ENCODE data around the gene ONECUT2.

Gene ONECUT2

GRCh38 chr18:57427429-57428201 lies 7.6 kb upstream of the ONECUT2 start:
- peak overlapping the region; percentile 32 for H3K4me3 Mint-ChIP-seq
- peaks cover 2% of the 10 kb centered on the region for H3K9me3 Mint-ChIP-seq
- no peak overlapping the region for H3K27ac Mint-ChIP-seq
- no peak for ATAC-seq (ENCODE audit: low read depth)
- H3K36me3 Mint-ChIP-seq = no peaks in the 10 kb centered on the region
- H3K27me3 Mint-ChIP-seq = peaks cover 11% of the 10 kb centered on the region
- no peaks in the 10 kb centered on the region for H3K4me1 Mint-ChIP-seq
- peak in 1 of 2 donors; percentile 10 for DNase-seq (ENCODE audit: low spot score in 2 of 2)

DNA sequence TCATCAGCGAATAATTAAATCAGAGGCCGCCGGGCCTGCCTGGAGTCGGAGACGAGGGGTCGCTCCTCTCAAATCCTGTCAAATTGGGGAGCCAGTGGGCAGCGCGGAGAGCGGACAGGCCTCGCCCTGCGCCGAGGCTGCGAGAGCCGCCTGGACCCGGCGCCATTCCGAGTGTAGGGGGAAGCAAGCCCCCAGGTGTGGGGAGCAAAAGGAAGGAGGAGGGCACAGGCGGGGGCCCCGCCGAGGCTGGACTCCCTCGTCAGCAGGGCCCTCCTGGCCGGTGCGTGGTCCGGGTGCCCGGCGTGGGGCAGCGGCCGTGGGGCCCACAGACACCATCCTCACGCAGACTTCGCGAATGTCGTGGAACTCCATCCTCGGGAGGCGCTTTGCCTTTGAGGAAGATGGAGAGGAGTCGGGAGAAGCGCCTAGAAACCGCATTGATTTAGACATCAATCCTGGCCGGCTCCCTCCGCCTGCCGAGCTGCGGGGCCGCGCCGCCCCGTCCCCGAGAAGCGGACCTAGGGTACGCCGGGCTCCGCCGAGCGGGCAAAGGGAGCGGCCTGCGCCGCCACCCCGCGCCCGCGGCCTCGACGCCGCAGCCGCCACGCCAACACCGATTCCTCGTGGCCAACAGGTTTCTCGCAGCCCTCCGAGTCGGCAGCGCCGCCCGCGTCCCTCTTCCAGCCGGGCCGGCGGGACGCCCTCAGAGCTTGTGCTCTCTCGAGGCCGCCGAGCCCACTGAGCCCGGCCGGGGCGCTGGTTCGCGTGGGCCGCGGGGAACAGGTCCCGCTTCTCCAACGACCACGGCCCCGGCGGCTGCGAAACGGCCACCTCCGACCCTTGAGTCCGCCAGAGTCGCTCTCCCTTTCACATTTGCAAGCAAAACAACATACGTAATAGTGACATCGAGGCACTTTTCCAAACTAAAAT lies 6.7 kb upstream of the ONECUT2 start:
- Mint-ChIP-seq H3K27ac (no peak overlapping the region), H3K4me1 (peaks cover 2% of the 10 kb centered on the region), H3K27me3 (peaks cover 11% of the 10 kb centered on the region), H3K9me3 (peaks cover 2% of the 10 kb centered on the region), H3K36me3 (no peaks in the 10 kb centered on the region), H3K4me3 (no peak overlapping the region)
- DNase-seq (ENCODE audit: low spot score in 2 of 2) (peak in 1 of 2 donors; percentile 15), ATAC-seq (ENCODE audit: low read depth) (no peak)

DNA sequence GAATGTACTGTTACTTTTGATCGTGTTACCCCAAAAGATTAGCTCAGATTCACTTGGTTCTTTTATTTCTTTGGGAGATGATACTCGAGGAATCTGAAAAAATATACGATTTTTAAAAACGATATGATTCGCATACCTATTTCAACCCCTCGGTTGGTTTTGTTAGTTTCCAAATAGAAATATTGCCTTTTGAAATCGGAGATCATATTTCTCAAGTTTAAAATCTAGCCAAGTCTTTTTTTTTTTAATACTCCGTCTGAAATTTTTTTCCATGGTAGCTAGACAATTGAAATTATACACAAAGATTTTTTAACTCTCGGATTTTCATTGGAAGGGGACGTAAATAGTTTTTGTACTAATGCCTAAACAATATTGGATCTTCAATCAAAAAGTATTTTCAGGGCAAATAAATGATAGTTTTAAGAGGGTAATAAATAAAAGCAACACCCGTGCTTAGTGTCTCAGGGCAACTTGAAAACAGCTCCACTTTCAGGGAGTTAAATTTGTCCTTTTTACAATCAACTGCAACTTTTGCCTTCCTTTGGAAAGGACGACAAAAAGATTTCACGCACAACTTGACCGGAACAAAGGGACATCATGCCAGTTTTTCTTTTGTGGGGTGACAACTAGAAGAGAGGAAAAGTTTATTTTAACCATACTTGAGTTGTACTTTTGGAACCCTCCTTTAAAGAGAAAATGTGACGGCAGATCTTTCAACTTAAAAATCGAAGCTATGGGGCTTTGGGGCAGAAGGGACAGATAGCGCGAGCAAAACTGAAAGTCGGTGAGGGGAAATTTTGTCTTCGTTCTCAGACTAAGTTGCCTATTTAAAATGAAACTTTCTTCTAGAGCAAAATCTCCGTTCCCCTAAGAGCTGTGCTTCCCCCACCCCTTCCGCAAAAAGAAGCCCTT lies 5.8 kb upstream of the ONECUT2 start:
- Mint-ChIP-seq H3K4me3 (no peak overlapping the region), H3K27me3 (peaks cover 12% of the 10 kb centered on the region), H3K4me1 (peaks cover 4% of the 10 kb centered on the region), H3K27ac (no peak overlapping the region), H3K9me3 (peaks cover 2% of the 10 kb centered on the region), H3K36me3 (no peaks in the 10 kb centered on the region)
- DNase-seq (ENCODE audit: low spot score in 2 of 2) (no peak), ATAC-seq (ENCODE audit: low read depth) (no peak)

- no peak overlapping the region for H3K4me3 Mint-ChIP-seq
- H3K4me1 Mint-ChIP-seq = peaks cover 4% of the 10 kb centered on the region
- H3K27ac Mint-ChIP-seq = no peak overlapping the region
- peaks cover 13% of the 10 kb centered on the region for H3K27me3 Mint-ChIP-seq
- DNase-seq (ENCODE audit: low spot score in 2 of 2) (peak in 1 of 2 donors; percentile 15), ATAC-seq (ENCODE audit: low read depth) (no peak)
- peaks cover under 1% of the 10 kb centered on the region for H3K9me3 Mint-ChIP-seq
- H3K36me3 Mint-ChIP-seq = no peaks in the 10 kb centered on the region
Measured at GRCh38 chr18:57430079-57431001, 4.8 kb upstream of the ONECUT2 start.

DNA sequence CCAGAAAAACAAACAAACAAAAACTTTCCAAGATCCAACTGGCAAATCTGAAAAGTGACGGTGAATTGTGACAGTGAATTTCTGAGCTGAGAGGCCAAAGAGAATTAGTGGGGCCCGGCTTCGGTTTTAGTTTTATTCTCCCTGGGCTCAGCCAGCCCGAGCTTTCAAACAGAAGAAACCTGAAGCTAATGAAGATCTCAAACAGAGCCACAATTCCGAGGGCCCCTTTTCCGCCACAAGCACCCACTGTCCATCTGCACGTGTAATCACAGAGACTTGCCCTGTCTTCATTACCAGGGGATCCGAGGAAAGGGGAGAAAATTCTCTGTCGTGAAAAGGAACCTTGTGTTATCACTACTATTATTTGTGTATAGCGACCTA lies 4.2 kb upstream of the ONECUT2 start:
- Mint-ChIP-seq H3K36me3 (no peaks in the 10 kb centered on the region), H3K27ac (no peak overlapping the region), H3K27me3 (peaks cover 15% of the 10 kb centered on the region), H3K4me1 (peaks cover 5% of the 10 kb centered on the region), H3K9me3 (no peaks in the 10 kb centered on the region), H3K4me3 (no peak overlapping the region)
- ATAC-seq (ENCODE audit: low read depth) (no peak), DNase-seq (ENCODE audit: low spot score in 2 of 2) (no peak)

DNA sequence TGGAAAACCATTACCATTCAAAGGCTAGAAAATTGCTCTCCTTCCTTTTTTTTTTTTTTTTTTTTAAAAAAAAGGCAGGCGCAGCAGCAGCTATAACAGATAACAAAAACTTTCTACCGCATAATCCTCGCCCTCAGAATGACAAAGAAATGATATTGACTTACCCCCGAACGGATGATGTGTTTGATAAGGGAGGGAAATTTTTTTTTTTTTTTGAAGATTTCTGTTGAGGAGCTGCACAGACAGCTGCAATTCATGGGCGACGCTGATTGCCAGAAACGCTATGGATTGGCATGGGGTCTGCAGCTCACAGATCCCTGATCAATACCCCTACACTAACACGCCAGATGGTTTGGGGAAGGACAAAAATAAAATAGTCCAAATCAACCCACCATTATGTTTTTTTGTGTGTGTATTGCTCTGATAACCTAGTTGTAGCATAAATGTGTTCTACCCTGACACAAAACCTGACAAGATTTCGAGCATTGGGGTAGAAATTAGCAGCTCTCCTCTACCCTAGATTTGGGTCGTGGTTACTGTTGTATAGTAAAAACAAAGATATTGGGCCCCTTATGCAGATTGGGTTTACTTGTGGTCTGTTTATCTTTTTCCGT lies 3.6 kb upstream of the ONECUT2 start:
- H3K27me3 Mint-ChIP-seq = peaks cover 20% of the 10 kb centered on the region

DNA sequence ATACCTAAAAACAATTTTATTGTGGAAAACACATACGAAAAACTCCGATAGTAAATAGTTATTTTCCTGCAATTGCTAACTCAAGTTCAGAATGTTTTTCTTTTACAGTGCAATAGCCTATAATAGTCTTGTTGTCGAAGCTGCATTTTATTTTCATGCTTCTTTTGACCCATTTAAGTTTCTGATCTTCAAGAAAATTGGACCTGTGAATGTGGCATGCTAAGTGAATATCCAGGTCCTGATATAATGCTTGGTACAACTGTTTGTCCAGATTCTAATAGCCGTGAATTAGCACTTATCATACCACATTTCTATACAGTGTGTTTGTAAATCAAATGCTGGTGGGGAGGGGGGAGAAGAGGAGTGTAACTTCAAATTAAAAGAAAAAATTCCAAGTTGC lies 3.0 kb upstream of the ONECUT2 start:
- peaks cover 1% of the 10 kb centered on the region for H3K9me3 Mint-ChIP-seq
- no peak overlapping the region for H3K27ac Mint-ChIP-seq
- H3K27me3 Mint-ChIP-seq = peaks cover 25% of the 10 kb centered on the region
- peaks cover 10% of the 10 kb centered on the region for H3K4me1 Mint-ChIP-seq
- no peak overlapping the region for H3K4me3 Mint-ChIP-seq
- ATAC-seq (ENCODE audit: low read depth) (no peak), DNase-seq (ENCODE audit: low spot score in 2 of 2) (no peak)
- peaks cover 3% of the 10 kb centered on the region for H3K36me3 Mint-ChIP-seq

More for the DNA sequence above, 3.6 kb upstream of the ONECUT2 start:
- ATAC-seq (ENCODE audit: low read depth) (no peak), DNase-seq (ENCODE audit: low spot score in 2 of 2) (no peak)
- Mint-ChIP-seq H3K27ac (no peak overlapping the region), H3K4me3 (no peak overlapping the region), H3K9me3 (no peaks in the 10 kb centered on the region), H3K4me1 (peaks cover 6% of the 10 kb centered on the region), H3K36me3 (no peaks in the 10 kb centered on the region)

GRCh38 chr18:57432751-57433400 lies 2.3 kb upstream of the ONECUT2 start:
- peak in 1 of 2 donors; percentile 9 for DNase-seq (ENCODE audit: low spot score in 2 of 2)
- peaks cover 15% of the 10 kb centered on the region for H3K4me1 Mint-ChIP-seq
- H3K36me3 Mint-ChIP-seq = peaks cover 6% of the 10 kb centered on the region
- peaks cover 31% of the 10 kb centered on the region for H3K27me3 Mint-ChIP-seq
- H3K9me3 Mint-ChIP-seq = peaks cover 1% of the 10 kb centered on the region
- ATAC-seq (ENCODE audit: low read depth) = no peak
- H3K27ac Mint-ChIP-seq = no peak overlapping the region
- H3K4me3 Mint-ChIP-seq = no peak overlapping the region

GRCh38 chr18:57433482-57433881 lies 1.7 kb upstream of the ONECUT2 start:
- DNase-seq (ENCODE audit: low spot score in 2 of 2) (no peak), ATAC-seq (ENCODE audit: low read depth) (no peak)
- Mint-ChIP-seq H3K4me3 (no peak overlapping the region), H3K27ac (peak overlapping the region; percentile 12), H3K4me1 (peaks cover 17% of the 10 kb centered on the region), H3K27me3 (peaks cover 33% of the 10 kb centered on the region), H3K9me3 (peaks cover 1% of the 10 kb centered on the region), H3K36me3 (peaks cover 6% of the 10 kb centered on the region)

DNA sequence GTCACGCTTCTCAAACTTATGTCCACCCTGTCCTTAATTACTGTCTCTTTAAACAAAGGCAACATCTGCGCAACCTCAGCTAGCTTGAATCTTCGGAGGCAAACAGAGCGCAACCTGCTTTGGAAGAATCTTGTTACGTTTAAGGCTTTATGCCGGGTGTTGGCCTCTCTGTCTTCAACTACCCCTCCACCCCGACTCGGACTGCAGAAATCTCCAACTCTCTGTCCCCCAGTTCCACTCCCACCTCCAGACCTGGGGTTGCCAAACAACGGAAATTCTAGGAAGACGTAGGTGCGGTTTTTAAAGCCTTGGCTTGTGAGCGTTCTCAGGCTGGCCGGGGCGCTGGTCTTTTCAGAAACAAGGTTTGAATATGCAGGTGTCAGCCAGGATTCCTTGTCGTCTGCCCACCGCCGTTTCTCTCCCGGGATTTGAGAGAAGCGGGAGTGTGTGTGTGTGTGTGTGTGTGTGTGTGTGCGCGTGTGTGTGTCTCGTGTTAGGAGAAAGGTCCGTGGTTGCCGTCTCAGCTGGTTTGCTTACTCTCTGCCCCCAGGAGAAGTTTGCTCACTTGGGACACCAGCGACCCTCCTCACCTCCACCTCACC lies 1.1 kb upstream of the ONECUT2 start:
- Mint-ChIP-seq H3K36me3 (peaks cover 6% of the 10 kb centered on the region), H3K27me3 (peaks cover 31% of the 10 kb centered on the region), H3K4me3 (peak overlapping the region; percentile 21), H3K27ac (peak overlapping the region; percentile 12), H3K4me1 (peaks cover 17% of the 10 kb centered on the region), H3K9me3 (peaks cover 1% of the 10 kb centered on the region)
- ATAC-seq (ENCODE audit: low read depth) = no peak
- DNase-seq (ENCODE audit: low spot score in 2 of 2) = peak in 1 of 2 donors; percentile 11

DNA sequence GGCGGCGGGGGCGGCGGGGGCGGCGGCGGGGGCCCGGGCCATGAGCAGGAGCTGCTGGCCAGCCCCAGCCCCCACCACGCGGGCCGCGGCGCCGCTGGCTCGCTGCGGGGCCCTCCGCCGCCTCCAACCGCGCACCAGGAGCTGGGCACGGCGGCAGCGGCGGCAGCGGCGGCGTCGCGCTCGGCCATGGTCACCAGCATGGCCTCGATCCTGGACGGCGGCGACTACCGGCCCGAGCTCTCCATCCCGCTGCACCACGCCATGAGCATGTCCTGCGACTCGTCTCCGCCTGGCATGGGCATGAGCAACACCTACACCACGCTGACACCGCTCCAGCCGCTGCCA lies 644 bp downstream of the ONECUT2 start:
- peaks cover 35% of the 10 kb centered on the region for H3K27me3 Mint-ChIP-seq
- H3K4me1 Mint-ChIP-seq = peaks cover 17% of the 10 kb centered on the region
- H3K9me3 Mint-ChIP-seq = peaks cover 1% of the 10 kb centered on the region
- ATAC-seq (ENCODE audit: low read depth) (no peak), DNase-seq (ENCODE audit: low spot score in 2 of 2) (no peak)
- peaks cover 6% of the 10 kb centered on the region for H3K36me3 Mint-ChIP-seq
- peak overlapping the region; percentile 77 for H3K27ac Mint-ChIP-seq
- H3K4me3 Mint-ChIP-seq = peak overlapping the region; percentile 74
